Motor neuron (in vitro differentiated cells): ENCODE data around the gene KRT77. TPM values are rescaled to one million over a fixed set of nuclear protein-coding genes. Genes with fewer than 3 reads are reported as not detected.
A peak's percentile ranks its signal among the peaks of the same experiment; 100 is the strongest.
"Not testable (repeated sequence)": the region's sequence is repeated elsewhere in the genome, so short reads cannot be mapped to it uniquely, and the experiment has no call there.

Source experiments
- ATAC-seq, 8 experiments: fragments of 200-7000 bp; cut with Tn5 transposase; replicated peaks in 6 of 8; 2 replicates each; pipeline ENCODE4 v1.8.0; 2021; ENCODE audit warnings: mild to moderate bottlenecking in 8 of 8, moderate library complexity in 8 of 8
- H3K27ac ChIP-seq, 2 donors: fragments of 250-450 bp; sonication (Bioruptor Pico); 2 replicates each; pipeline ENCODE4 v1.9.0; 2021; ENCODE audit warnings: antibody characterized with exemption in 2 of 2, mild to moderate bottlenecking in 2 of 2, moderate library complexity in 1 of 2
- H3K4me1 ChIP-seq, 2 donors: fragments of 250-450 bp; sonication (Bioruptor Pico); replicated peaks in 1 of 2; 2 replicates each; pipeline ENCODE4 v1.6.1; 2021; ENCODE audit warnings: antibody characterized with exemption in 2 of 2, mild to moderate bottlenecking in 2 of 2, moderate library complexity in 1 of 2
- H3K4me3 ChIP-seq, 5 donors: fragments of 250-450 bp; sonication (Bioruptor Pico); 2 replicates each; pipeline ENCODE4 v1.9.0; 2021; ENCODE audit warnings: antibody characterized with exemption in 5 of 5, mild to moderate bottlenecking in 5 of 5, moderate library complexity in 4 of 5
- WGBS, 10 experiments: fragments of 450-650 bp; shearing (Covaris generic); methylation state at CpG; one replicate each; pipeline ENCODE4 v1.0.0; 2022; 5-methylcytosine and 5-hydroxymethylcytosine counted together
- in situ Hi-C, 9 experiments: fragments of 400-800 bp; cut with MboI; loops; one replicate each; pipeline ENCODE4 v1.15.0; 2021; ENCODE audit warnings: low sequenced_read_pairs in 9 of 9, low pct_unique_long_range_greater_than_20kb in 2 of 9; ENCODE audit not compliant: unreplicated experiment in 9 of 9
- total RNA-seq, 8 experiments: library from RNA; unstranded; fragments of 300-600 nt; gene quantifications; 2 replicates each; pipeline versions ENCODE4 v1.2.3 to v1.2.4, GENCODE V29; 2022

The KRT77 gene
- total RNA-seq, 8 experiments from 2014 or later, result 0.09 to 0.38 (median 0.21) TPM; not detected in 4

GRCh38 chr12:52677126-52677525 lies 26.2 kb downstream of the KRT77 start:
- Histone ChIP-seq H3K27ac (no peak overlapping the region), H3K4me1 (no peaks in the 10 kb centered on the region), H3K4me3 (no peak overlapping the region)
- ATAC-seq, result no peak
- in situ Hi-C loops, result no loop called here
- 0 to 100% (median 67%) methylated on average over 1 to 5 of the region's 5 CpGs; no CpG with 5 or more reads in 1 of the 10 experiments for WGBS, 10 experiments

GRCh38 chr12:52676163-52676562 lies 27.2 kb downstream of the KRT77 start:
- Histone ChIP-seq H3K27ac (no peak overlapping the region), H3K4me3 (no peak overlapping the region), H3K4me1 (no peaks in the 10 kb centered on the region)
- WGBS, 10 experiments, result 8 to 100% (median 61%) methylated on average over 2 to 6 of the region's 7 CpGs; no CpG with 5 or more reads in 2 of the 10 experiments
- in situ Hi-C loops, result no loop called here
- no peak for ATAC-seq

DNA sequence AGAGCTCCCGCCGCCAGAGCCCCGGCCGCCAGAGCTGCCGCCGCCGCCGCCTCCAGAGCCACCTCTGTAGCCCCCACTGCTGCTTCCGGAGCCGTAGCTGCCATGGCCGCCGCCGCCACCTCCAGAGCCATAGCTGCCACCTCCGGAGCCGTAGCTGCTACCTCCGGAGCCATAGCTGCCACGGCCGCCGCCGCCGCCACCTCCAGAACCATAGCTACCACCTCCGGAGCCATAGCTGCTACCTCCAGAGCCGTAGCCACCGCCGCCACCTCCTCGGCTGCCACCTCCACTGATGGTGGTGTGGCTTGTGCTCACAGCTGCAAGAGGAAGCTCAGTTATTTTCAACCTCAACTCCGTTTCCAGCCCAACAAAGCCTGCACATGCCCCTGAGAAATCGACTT lies 28.0 kb downstream of the KRT77 start:
- Histone ChIP-seq H3K27ac (no peak overlapping the region), H3K4me1 (no peaks in the 10 kb centered on the region), H3K4me3 (no peak overlapping the region)
- no peak for ATAC-seq
- in situ Hi-C loops, result no loop called here
- WGBS, 10 experiments, result 79 to 100% (median 84%) methylated on average over 2 to 15 of the region's 28 CpGs; no CpG with 5 or more reads in 6 of the 10 experiments

GRCh38 chr12:52674433-52674775 lies 28.9 kb downstream of the KRT77 start:
- 0 to 100% (median 81%) methylated on average over 1 to 4 of the region's 4 CpGs; no CpG with 5 or more reads in 4 of the 10 experiments for WGBS, 10 experiments
- no peak for ATAC-seq
- no peak overlapping the region for H3K4me3 ChIP-seq
- in situ Hi-C loops, result loop anchor here in 1 of 9 experiments (25.0 kb wide), 1 partner anchor 188 kb away; no protein-coding TSS in a partner anchor
- no peak overlapping the region for H3K27ac ChIP-seq
- H3K4me1 ChIP-seq, result no peaks in the 10 kb centered on the region

GRCh38 chr12:52673713-52674432 lies 29.5 kb downstream of the KRT77 start:
- no peaks in the 10 kb centered on the region for H3K4me1 ChIP-seq
- peak in 2 of 8 experiments; percentile 82 to 84 for ATAC-seq
- no peak overlapping the region for H3K4me3 ChIP-seq
- in situ Hi-C loops, result loop anchor here in 1 of 9 experiments (25.0 kb wide), 1 partner anchor 188 kb away; no protein-coding TSS in a partner anchor
- no peak overlapping the region for H3K27ac ChIP-seq
- WGBS, 10 experiments, result 0 to 85% (median 54%) methylated on average over 1 to 3 of the region's 3 CpGs; no CpG with 5 or more reads in 1 of the 10 experiments

- H3K4me3 ChIP-seq, result no peak overlapping the region
- in situ Hi-C loops, result loop anchor here in 1 of 9 experiments (25.0 kb wide), 1 partner anchor 189 kb away; no protein-coding TSS in a partner anchor
- no peak overlapping the region for H3K27ac ChIP-seq
- peak in 2 of 8 experiments; percentile 40 to 96 for ATAC-seq
- no peaks in the 10 kb centered on the region for H3K4me1 ChIP-seq
- 20 to 60% (median 43%) methylated on average over 1 to 5 of the region's 5 CpGs; no CpG with 5 or more reads in 1 of the 10 experiments for WGBS, 10 experiments
Measured at GRCh38 chr12:52673217-52673616, 30.1 kb downstream of the KRT77 start.

- H3K4me1 ChIP-seq, result no peaks in the 10 kb centered on the region
- H3K4me3 ChIP-seq, result no peak overlapping the region
- WGBS, 10 experiments, result 11 to 57% (median 32%) methylated on average over 1 to 2 of the region's 2 CpGs; no CpG with 5 or more reads in 3 of the 10 experiments
- in situ Hi-C loops, result loop anchor here in 1 of 9 experiments (25.0 kb wide), 1 partner anchor 190 kb away; no protein-coding TSS in a partner anchor
- ATAC-seq, result no peak
- no peak overlapping the region for H3K27ac ChIP-seq
Measured at GRCh38 chr12:52672321-52672933, 30.9 kb downstream of the KRT77 start.

DNA sequence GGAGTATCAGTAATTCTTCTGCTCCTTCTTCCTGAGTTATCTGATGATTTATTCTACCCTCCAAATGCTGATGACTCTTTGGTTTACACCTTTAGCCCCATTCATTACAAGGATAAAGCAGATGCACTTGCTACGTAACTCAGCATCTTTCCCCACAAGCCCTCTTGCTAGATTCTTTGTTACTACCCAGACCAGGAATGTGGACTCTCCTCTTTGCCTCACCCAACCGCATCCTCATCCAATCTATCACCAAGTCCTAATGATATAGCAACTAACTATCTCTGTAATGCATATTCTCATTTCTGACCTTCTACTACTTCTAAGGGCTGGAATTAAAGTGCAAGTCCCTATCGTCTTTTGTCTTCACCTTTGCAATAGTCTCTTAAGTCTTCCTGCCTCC lies 32.4 kb downstream of the KRT77 start:
- no peak for ATAC-seq
- in situ Hi-C loops, result loop anchor here in 1 of 9 experiments (25.0 kb wide), 1 partner anchor 191 kb away; no protein-coding TSS in a partner anchor
- 20 to 100% (median 73%) methylated on average over 1 to 3 of the region's 3 CpGs for WGBS, 10 experiments

DNA sequence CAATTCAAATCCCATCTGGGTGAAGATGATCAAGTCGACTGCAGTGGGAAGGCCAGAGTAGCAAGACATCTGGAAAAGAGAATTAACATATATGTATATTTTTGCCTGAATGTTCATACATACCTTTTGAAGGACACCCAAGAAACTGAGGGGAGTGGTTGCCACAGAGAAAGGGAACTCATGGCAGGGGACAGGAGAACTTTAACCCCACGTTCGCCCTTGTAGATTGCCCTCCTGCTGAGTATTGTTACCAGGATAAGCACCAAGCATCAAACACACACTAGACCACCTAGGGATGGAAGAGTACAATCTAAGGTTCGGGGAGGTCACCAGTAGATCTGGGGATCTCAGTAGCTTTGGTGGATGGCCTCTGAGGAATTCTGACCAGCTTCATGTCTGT lies 32.8 kb downstream of the KRT77 start:
- Histone ChIP-seq H3K4me1 (no peaks in the 10 kb centered on the region), H3K4me3 (no peak overlapping the region), H3K27ac (no peak overlapping the region)
- 0 to 80% (median 50%) methylated on average over 1 to 4 of the region's 4 CpGs; no CpG with 5 or more reads in 2 of the 10 experiments for WGBS, 10 experiments
- in situ Hi-C loops, result loop anchor here in 1 of 9 experiments (25.0 kb wide), 1 partner anchor 192 kb away; no protein-coding TSS in a partner anchor
- ATAC-seq, result no peak

More for the DNA sequence above, 32.4 kb downstream of the KRT77 start:
- Histone ChIP-seq H3K27ac (no peak overlapping the region), H3K4me1 (no peaks in the 10 kb centered on the region), H3K4me3 (no peak overlapping the region)

DNA sequence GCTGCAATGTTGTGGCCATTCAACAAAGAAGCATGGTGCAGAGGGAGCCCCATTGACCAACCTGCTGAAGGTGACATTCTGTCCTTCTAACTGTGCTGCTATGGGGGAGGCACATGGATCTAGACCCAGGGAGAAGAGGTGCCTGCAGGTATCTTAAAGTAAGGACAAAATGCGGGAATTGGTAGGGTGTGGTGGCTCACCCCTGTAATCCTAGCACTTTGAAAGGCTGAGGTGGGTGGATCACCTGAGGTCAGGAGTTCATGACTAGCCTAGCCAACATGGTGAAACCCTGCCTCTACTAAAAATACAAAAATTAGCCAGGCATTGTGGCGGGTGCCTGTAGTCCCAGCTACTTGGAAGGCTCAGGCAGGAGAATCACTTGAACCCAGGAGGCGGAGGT lies 33.4 kb downstream of the KRT77 start:
- in situ Hi-C loops, result loop anchor here in 1 of 9 experiments (25.0 kb wide), 1 partner anchor 192 kb away; no protein-coding TSS in a partner anchor
- ATAC-seq, H3K4me3 ChIP-seq, H3K27ac ChIP-seq, H3K4me1 ChIP-seq: not testable (repeated sequence)
- 40 to 100% (median 60%) methylated on average over 1 to 2 of the region's 3 CpGs; no CpG with 5 or more reads in 5 of the 10 experiments for WGBS, 10 experiments

DNA sequence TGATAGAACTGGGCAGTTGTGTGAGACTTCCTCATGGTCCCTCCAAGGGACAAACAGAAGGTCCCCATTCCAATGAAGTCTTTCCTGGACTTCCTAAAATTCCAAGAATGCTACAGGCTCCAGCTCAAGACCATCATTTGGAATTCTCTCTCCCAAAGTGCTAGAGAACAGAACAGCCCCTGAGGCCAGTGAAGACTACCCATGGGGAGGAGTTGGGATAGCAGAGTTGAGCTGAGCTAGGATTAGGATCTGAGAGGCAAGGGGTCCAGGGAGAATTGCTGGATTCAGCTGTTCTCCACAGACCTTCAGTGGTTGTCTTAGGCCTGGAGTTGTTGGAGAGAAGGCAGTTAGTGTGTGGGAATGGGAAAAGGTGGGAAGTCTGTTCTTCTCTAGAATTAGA lies 33.9 kb downstream of the KRT77 start:
- no peak overlapping the region for H3K4me3 ChIP-seq
- H3K4me1 ChIP-seq, result no peaks in the 10 kb centered on the region
- in situ Hi-C loops, result loop anchor here in 1 of 9 experiments (25.0 kb wide), 1 partner anchor 193 kb away; no protein-coding TSS in a partner anchor
- no peak for ATAC-seq
- no peak overlapping the region for H3K27ac ChIP-seq

DNA sequence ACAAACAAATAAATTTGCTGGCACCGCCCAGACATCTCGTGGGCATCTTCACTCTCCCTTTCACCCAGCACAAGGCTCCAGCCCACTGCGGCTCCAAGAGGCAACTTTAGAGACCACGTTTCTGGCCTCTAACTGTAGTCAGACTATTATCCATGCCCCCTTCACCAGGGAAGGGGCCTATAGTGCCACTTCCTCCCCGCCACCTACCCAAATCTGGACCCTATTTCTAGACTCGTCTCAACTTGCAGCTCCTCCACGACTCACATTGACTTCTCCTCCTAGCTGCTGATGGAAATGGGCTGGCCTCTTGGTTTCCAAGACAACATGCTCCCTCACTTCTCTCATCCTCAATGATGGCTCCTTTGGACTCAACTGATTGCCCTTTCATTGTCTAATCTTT lies 35.4 kb downstream of the KRT77 start:
- H3K27ac ChIP-seq, result no peak overlapping the region
- ATAC-seq, result no peak
- in situ Hi-C loops, result loop anchor here in 1 of 9 experiments (25.0 kb wide), 1 partner anchor 194 kb away; no protein-coding TSS in a partner anchor
- no peak overlapping the region for H3K4me3 ChIP-seq
- H3K4me1 ChIP-seq, result no peaks in the 10 kb centered on the region
- 13 to 78% (median 57%) methylated on average over 2 to 5 of the region's 7 CpGs; no CpG with 5 or more reads in 3 of the 10 experiments for WGBS, 10 experiments

DNA sequence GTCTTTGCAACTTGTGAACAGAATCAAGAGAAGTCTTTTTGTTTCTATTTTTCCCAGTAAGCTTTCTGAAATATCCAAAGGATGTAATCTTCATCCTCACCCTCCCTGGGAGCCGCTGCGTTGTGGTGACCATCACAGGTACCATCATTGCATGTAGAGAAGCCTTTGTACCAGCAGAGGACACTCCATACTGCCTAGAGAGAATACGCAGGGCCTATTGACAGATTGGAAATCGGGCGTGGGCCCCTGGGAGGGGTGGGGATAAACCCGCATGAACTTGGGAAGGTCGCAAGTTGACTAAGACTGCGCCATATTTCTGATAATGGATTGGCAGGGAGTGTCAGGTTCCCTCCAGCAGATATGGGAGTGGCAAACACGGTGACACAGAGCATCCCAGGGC lies 35.8 kb downstream of the KRT77 start:
- H3K4me3 ChIP-seq, result no peak overlapping the region
- in situ Hi-C loops, result loop anchor here in 1 of 9 experiments (25.0 kb wide), 1 partner anchor 195 kb away; no protein-coding TSS in a partner anchor
- no peak overlapping the region for H3K27ac ChIP-seq
- WGBS, 10 experiments, result 25 to 57% (median 48%) methylated on average over 2 to 6 of the region's 9 CpGs; no CpG with 5 or more reads in 5 of the 10 experiments
- peak in 2 of 8 experiments; percentile 30 to 43 for ATAC-seq
- H3K4me1 ChIP-seq, result no peaks in the 10 kb centered on the region
